H1 (cell line): ENCODE data around the gene NCOA5. TPM values are rescaled to one million over a fixed set of nuclear protein-coding genes. Genes with fewer than 3 reads are reported as not detected.

Source experiments
- BACH1 ChIP-seq: IDR thresholded peaks from 2 replicates; pipeline ENCODE4 v1.6.1; 2012; ENCODE audit warnings: low read length, improper control_type of control experiment
- EGR1 ChIP-seq: IDR thresholded peaks from 2 replicates; pipeline ENCODE4 v1.6.1; 2011; ENCODE audit warnings: low read depth, low read length, borderline replicate concordance
- HDAC2 ChIP-seq, 2 experiments: fragments of 300-600 bp in 1 of 2; sonication (generic) in 1 of 2; IDR thresholded peaks; 2 replicates each; pipeline ENCODE4 v1.6.1; 2011 to 2012; ENCODE audit warnings: low read depth in 2 of 2, low read length in 2 of 2, mild to moderate bottlenecking in 2 of 2, moderate library complexity in 2 of 2, borderline replicate concordance in 1 of 2, inconsistent platforms in 1 of 2
- KDM4A ChIP-seq: IDR thresholded peaks from one replicate; pipeline ENCODE4 v1.7.1; 2012; ENCODE audit warnings: low read depth, mild to moderate bottlenecking, moderate library complexity, low read length, inconsistent platforms; ENCODE audit not compliant: severe bottlenecking
- NANOG ChIP-seq: IDR thresholded peaks from 2 replicates; pipeline ENCODE4 v1.6.1; 2011; ENCODE audit warnings: low read length, low read depth, mild to moderate bottlenecking, inconsistent platforms; ENCODE audit not compliant: insufficient read depth, poor library complexity, severe bottlenecking
- RBBP5 ChIP-seq: IDR thresholded peaks from 2 replicates; pipeline ENCODE4 v1.7.1; 2012; ENCODE audit warnings: low read depth, mild to moderate bottlenecking, inconsistent platforms, low read length, moderate library complexity, borderline replicate concordance
- SAP30 ChIP-seq: fragments of 300-600 bp; sonication (generic); IDR thresholded peaks from 2 replicates; pipeline ENCODE4 v1.7.1; 2012; ENCODE audit warnings: low read length, moderate library complexity, mild to moderate bottlenecking, inconsistent platforms; ENCODE audit not compliant: insufficient read depth, insufficient replicate concordance
- polyA plus RNA-seq, 7 experiments: library from polyadenylated mRNA; depleted of rRNA in 3 of 7; stranded (reverse) in 5 of 7; unstranded in 2 of 7; fragments of >200 nt in 5 of 7; fragments of 200-250 nt in 2 of 7; gene quantifications; 1 replicate in 5 of 7; 2 replicates in 1 of 7; 4 replicates in 1 of 7; pipeline versions ENCODE4 v1.2.1 to v1.2.3, GENCODE V29; 2011 to 2013; ENCODE audit warnings: missing spikeins in 2 of 7, mixed read lengths in 2 of 7
- total RNA-seq: library from RNA; stranded (reverse); fragmentation: NEBNext Ultra II Directional; extraction: Animal tissue kit (Norgen Biotek cat#: 25700); gene quantifications from 2 replicates; pipeline ENCODE4 v1.2.1, GENCODE V29; 2021
- TF ChIP-seq, protein P1 (sequence below): fragments of 300-600 bp; sonication (generic); IDR thresholded peaks from 2 replicates; pipeline ENCODE4 v1.7.1; 2012; ENCODE audit warnings: low read length, moderate library complexity, mild to moderate bottlenecking, inconsistent platforms; ENCODE audit not compliant: insufficient replicate concordance

Gene NCOA5
- total and polyA plus RNA-seq, 2 of the 8 experiments (the other 6 are each of a cell fraction or from before 2014, with no cell fraction given), result 20.4 to 29.0 TPM

- TF ChIP-seq SAP30, result no peak
- TF ChIP-seq, protein P1, sequence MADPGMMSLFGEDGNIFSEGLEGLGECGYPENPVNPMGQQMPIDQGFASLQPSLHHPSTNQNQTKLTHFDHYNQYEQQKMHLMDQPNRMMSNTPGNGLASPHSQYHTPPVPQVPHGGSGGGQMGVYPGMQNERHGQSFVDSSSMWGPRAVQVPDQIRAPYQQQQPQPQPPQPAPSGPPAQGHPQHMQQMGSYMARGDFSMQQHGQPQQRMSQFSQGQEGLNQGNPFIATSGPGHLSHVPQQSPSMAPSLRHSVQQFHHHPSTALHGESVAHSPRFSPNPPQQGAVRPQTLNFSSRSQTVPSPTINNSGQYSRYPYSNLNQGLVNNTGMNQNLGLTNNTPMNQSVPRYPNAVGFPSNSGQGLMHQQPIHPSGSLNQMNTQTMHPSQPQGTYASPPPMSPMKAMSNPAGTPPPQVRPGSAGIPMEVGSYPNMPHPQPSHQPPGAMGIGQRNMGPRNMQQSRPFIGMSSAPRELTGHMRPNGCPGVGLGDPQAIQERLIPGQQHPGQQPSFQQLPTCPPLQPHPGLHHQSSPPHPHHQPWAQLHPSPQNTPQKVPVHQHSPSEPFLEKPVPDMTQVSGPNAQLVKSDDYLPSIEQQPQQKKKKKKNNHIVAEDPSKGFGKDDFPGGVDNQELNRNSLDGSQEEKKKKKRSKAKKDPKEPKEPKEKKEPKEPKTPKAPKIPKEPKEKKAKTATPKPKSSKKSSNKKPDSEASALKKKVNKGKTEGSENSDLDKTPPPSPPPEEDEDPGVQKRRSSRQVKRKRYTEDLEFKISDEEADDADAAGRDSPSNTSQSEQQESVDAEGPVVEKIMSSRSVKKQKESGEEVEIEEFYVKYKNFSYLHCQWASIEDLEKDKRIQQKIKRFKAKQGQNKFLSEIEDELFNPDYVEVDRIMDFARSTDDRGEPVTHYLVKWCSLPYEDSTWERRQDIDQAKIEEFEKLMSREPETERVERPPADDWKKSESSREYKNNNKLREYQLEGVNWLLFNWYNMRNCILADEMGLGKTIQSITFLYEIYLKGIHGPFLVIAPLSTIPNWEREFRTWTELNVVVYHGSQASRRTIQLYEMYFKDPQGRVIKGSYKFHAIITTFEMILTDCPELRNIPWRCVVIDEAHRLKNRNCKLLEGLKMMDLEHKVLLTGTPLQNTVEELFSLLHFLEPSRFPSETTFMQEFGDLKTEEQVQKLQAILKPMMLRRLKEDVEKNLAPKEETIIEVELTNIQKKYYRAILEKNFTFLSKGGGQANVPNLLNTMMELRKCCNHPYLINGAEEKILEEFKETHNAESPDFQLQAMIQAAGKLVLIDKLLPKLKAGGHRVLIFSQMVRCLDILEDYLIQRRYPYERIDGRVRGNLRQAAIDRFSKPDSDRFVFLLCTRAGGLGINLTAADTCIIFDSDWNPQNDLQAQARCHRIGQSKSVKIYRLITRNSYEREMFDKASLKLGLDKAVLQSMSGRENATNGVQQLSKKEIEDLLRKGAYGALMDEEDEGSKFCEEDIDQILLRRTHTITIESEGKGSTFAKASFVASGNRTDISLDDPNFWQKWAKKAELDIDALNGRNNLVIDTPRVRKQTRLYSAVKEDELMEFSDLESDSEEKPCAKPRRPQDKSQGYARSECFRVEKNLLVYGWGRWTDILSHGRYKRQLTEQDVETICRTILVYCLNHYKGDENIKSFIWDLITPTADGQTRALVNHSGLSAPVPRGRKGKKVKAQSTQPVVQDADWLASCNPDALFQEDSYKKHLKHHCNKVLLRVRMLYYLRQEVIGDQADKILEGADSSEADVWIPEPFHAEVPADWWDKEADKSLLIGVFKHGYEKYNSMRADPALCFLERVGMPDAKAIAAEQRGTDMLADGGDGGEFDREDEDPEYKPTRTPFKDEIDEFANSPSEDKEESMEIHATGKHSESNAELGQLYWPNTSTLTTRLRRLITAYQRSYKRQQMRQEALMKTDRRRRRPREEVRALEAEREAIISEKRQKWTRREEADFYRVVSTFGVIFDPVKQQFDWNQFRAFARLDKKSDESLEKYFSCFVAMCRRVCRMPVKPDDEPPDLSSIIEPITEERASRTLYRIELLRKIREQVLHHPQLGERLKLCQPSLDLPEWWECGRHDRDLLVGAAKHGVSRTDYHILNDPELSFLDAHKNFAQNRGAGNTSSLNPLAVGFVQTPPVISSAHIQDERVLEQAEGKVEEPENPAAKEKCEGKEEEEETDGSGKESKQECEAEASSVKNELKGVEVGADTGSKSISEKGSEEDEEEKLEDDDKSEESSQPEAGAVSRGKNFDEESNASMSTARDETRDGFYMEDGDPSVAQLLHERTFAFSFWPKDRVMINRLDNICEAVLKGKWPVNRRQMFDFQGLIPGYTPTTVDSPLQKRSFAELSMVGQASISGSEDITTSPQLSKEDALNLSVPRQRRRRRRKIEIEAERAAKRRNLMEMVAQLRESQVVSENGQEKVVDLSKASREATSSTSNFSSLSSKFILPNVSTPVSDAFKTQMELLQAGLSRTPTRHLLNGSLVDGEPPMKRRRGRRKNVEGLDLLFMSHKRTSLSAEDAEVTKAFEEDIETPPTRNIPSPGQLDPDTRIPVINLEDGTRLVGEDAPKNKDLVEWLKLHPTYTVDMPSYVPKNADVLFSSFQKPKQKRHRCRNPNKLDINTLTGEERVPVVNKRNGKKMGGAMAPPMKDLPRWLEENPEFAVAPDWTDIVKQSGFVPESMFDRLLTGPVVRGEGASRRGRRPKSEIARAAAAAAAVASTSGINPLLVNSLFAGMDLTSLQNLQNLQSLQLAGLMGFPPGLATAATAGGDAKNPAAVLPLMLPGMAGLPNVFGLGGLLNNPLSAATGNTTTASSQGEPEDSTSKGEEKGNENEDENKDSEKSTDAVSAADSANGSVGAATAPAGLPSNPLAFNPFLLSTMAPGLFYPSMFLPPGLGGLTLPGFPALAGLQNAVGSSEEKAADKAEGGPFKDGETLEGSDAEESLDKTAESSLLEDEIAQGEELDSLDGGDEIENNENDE, result no peak
- no peak for TF ChIP-seq KDM4A
- TF ChIP-seq NANOG, result no peak
- TF ChIP-seq RBBP5, result no peak
- TF ChIP-seq HDAC2 (IDR thresholded peaks at IDR 0.05; ENCODE audit: borderline replicate concordance in 1 of 2, low read depth in 2 of 2, low read length in 2 of 2), result no peak
- TF ChIP-seq EGR1, result no peak
- TF ChIP-seq BACH1, result no peak
Measured at GRCh38 chr20:46025376-46025783, 64.4 kb downstream of the NCOA5 start (continued).
